Right lobe of liver (tissue), 6 donors: ENCODE data around the gene EYA2. TPM values are rescaled to one million over a fixed set of nuclear protein-coding genes. Genes with fewer than 3 reads are reported as not detected.
A peak's percentile ranks its signal among the peaks of the same experiment; 100 is the strongest.

Source experiments
- ATAC-seq, 4 donors: fragments of 200-7000 bp; cut with Tn5 transposase; one replicate each; pipeline ENCODE4 v1.9.1; 2020; ENCODE audit warnings: mild to moderate bottlenecking in 4 of 4, moderate library complexity in 4 of 4
- DNase-seq, 3 donors: peaks; one replicate each; pipeline ENCODE4 v3.0.0-alpha.2; 2020
- H3K27ac ChIP-seq, 3 donors: fragments of 200-600 bp; one replicate each; pipeline ENCODE4 v1.8.0; 2022
- H3K27me3 ChIP-seq, 2 donors: fragments of 200-600 bp; one replicate each; pipeline ENCODE4 v1.8.0; 2022
- H3K36me3 ChIP-seq, 4 donors: fragments of 200-600 bp; sonication (generic) in 1 of 4; one replicate each; pipeline versions ENCODE4 v1.5.1 to v1.8.0; 2017 to 2022; ENCODE audit warnings: control low read depth in 1 of 4
- H3K4me1 ChIP-seq, 4 donors: fragments of 200-600 bp; sonication (generic) in 1 of 4; one replicate each; pipeline versions ENCODE4 v1.5.1 to v1.8.0; 2017 to 2022; ENCODE audit warnings: control low read depth in 1 of 4
- H3K4me3 ChIP-seq, 3 donors: fragments of 200-600 bp; one replicate each; pipeline ENCODE4 v1.8.0; 2022
- H3K9me3 ChIP-seq, 4 donors: fragments of 200-600 bp; sonication (generic) in 1 of 4; one replicate each; pipeline versions ENCODE4 v1.5.1 to v1.8.0; 2017 to 2022; ENCODE audit warnings: control low read depth in 1 of 4
- CTCF ChIP-seq, 4 donors: fragments of 200-600 bp in 3 of 4; fragments of 450-650 bp in 1 of 4; IDR thresholded peaks; one replicate each; pipeline versions ENCODE4 v1.5.1 to v1.8.0; 2016 to 2022; ENCODE audit warnings: antibody characterized with exemption in 4 of 4, mild to moderate bottlenecking in 2 of 4
- POLR2A ChIP-seq: fragments of 450-650 bp; IDR thresholded peaks from one replicate; pipeline ENCODE4 v1.6.1; 2017; ENCODE audit warnings: antibody characterized with exemption, mild to moderate bottlenecking
- WGBS: methylation state at CpG from one replicate; pipeline ENCODE4 v1.1.6; 2018; ENCODE audit warnings: low coverage, low lambda C conversion rate; ENCODE audit not compliant: insufficient coverage; ENCODE audit errors: missing lambda C conversion rate; 5-methylcytosine and 5-hydroxymethylcytosine counted together
- intact Hi-C, 2 donors: fragments of 100-400 bp; cut with DNase I; formaldehyde crosslinking; loops; one replicate each; pipeline versions ENCODE4 v1.11.2 to v1.14.1; 2022
- total RNA-seq, 6 experiments: library from RNA; depleted of rRNA in 2 of 6; stranded (reverse); fragments of >200 nt in 2 of 6; fragmentation: NEBNext Ultra II Directional in 3 of 6; extraction: Animal tissue kit (Norgen Biotek cat#: 25700) in 3 of 6; gene quantifications; one replicate each; pipeline versions ENCODE4 v1.1.0 to v1.2.4, GENCODE V29; 2016 to 2023
- donor health status: DM: no; HTN: yes; CAD: no.
- donor health status: DM: no; HTN: no; CAD: no.
- donor health status: DM: no; HTN: no; CAD: no.
- donor health status: DM: no; HTN: yes; CAD: no.
- donor health status: DM: no; HTN: yes; CAD: no.

EYA2 gene
- total RNA-seq, 6 experiments from 2014 or later, result 0.12 to 3.0 (median 0.49) TPM

DNA sequence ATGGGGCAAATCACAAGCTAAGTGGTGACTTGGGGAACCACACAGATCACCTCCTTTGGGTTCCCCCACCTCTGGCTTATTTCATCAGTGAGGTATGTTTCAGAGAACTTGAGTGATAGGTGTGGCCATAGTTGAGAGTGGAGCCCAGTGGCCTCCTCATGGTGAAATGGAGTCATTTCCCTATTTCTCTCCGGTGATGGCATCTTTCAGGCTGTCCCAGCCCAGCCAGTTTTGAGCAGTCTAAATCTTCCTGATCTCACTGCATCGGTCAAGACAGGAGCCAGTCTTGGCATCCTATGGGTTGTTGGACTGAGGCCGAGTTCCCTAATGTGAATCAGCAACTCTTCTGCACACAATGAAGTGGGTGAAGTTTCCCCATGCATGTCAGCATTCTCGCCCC, 132.4 kb downstream of the EYA2 start:
- Histone ChIP-seq H3K27ac (no peak overlapping the region), H3K36me3 (no peaks in the 10 kb centered on the region), H3K27me3 (no peaks in the 10 kb centered on the region), H3K4me1 (peaks cover 0 to 21% (median 10%) of the 10 kb centered on the region in 4 donors), H3K9me3 (no peaks in the 10 kb centered on the region), H3K4me3 (no peak overlapping the region)
- intact Hi-C loops, result no loop called here
- ATAC-seq (no peak), DNase-seq (no peak)
- TF ChIP-seq POLR2A (no peak), CTCF (IDR thresholded peaks at IDR 0.05) (no peak)
- 43% methylated on average over 4 of the region's 4 CpGs for WGBS

DNA sequence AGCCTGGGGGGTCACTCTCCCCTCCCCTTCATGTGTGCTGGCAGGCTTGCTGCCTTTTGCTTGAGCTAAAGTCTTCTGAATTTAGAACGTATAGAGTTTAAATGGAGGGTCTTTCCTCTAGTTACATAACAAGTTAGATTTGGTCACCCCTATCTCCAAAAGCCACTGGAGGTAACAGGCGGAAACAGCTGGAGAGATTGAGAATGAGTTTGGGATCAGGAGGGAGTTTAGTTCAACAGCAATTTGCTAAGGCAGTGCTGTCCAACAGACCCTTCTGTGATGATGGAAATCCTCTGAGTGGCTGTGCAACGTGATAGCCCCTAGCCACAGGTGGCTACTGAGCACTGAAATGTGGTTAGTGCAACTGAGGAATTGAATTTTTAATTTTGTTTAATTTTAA, 132.8 kb downstream of the EYA2 start:
- Histone ChIP-seq H3K27me3 (no peaks in the 10 kb centered on the region), H3K4me1 (peaks cover 0 to 25% (median 11%) of the 10 kb centered on the region in 4 donors), H3K27ac (no peak overlapping the region), H3K9me3 (no peaks in the 10 kb centered on the region), H3K36me3 (no peaks in the 10 kb centered on the region), H3K4me3 (no peak overlapping the region)
- no peak for ATAC-seq
- DNase-seq, result no peak
- intact Hi-C loops, result no loop called here
- TF ChIP-seq POLR2A (no peak), CTCF (IDR thresholded peaks at IDR 0.05) (no peak)
- WGBS, result 56% methylated on average over 3 of the region's 3 CpGs

DNA sequence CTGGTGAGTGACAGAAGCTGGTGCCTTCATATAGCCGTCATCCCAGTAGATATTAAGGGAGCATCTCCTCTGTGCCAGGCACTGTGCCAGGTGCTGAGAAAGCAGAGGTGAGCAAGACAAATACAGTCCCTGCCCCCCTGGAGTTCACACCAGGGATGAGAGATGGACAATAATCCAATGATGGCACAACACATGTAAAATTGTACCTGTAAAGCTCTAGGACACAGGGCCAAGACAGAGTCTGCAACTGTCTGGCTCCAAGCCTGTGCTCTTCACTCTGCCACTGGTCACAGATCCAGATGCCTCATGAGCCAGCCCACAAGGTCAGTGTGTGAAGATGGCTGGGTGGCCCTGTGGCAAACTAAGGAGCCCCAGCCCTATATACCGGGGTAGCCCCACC, 133.8 kb downstream of the EYA2 start:
- Histone ChIP-seq H3K9me3 (no peaks in the 10 kb centered on the region), H3K4me3 (no peak overlapping the region), H3K27ac (no peak overlapping the region), H3K27me3 (no peaks in the 10 kb centered on the region), H3K36me3 (no peaks in the 10 kb centered on the region), H3K4me1 (peaks cover 0 to 35% (median 17%) of the 10 kb centered on the region in 4 donors)
- DNase-seq, result no peak
- 94% methylated on average over 2 of the region's 2 CpGs for WGBS
- intact Hi-C loops, result no loop called here
- no peak for TF ChIP-seq POLR2A
- no peak for TF ChIP-seq CTCF (IDR thresholded peaks at IDR 0.05)
- no peak for ATAC-seq

DNA sequence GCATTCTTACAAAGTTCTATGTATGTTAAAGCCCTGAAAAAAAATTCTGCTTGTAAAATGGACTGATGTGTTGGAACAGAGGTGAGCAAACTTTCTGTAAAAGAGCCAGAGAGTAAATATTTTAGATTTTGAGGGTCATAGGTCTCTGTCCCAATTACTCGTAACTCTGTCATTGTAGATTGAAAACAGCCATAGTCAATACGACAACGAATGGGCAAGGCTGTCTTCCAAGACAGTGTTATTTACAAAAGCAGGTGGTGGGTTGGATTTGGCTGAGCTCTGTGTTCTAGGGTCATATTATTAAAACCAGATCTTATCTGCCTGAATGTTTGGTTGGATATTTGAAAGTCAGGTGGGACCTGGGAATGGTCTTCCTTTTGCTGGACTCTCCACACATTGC, 135.2 kb downstream of the EYA2 start:
- WGBS, result 28% methylated on average over 3 of the region's 3 CpGs
- Histone ChIP-seq H3K4me3 (no peak overlapping the region), H3K9me3 (no peaks in the 10 kb centered on the region), H3K27me3 (no peaks in the 10 kb centered on the region), H3K27ac (peak overlapping the region in 2 of 3 donors; percentile 39 to 57), H3K36me3 (no peaks in the 10 kb centered on the region), H3K4me1 (peaks cover 0 to 36% (median 17%) of the 10 kb centered on the region in 4 donors)
- DNase-seq (peak in 1 of 3 donors; percentile 75), ATAC-seq (peak; percentile 68 to 76 (median 72))
- intact Hi-C loops, result no loop called here
- TF ChIP-seq POLR2A (no peak), CTCF (IDR thresholded peaks at IDR 0.05) (no peak)

DNA sequence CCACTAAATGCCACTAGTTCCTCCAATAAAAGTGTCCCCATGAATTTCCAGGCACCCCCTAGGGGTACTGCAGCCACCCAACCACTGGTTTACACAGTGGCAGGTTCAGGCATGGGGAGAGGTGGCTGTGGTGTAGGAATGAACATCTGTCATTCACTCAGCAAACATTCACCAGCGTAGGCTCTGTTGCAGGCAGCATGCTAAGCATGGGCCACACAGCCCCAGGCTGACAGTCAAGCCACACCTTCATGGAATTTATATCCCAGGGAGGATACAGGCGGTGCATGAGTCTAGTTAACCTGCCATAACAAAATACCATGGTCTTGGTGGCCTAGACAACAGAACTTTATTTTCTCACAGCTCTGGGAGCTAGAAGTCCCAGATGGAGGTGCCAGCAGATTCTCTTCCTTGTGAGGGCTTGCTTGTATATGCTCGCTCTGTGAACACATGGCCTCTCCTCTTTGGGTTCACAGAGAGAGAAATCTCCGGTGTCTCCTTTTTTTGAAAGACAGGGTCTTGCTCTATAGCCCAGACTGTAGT, 135.7 kb downstream of the EYA2 start:
- H3K27me3 ChIP-seq, result no peaks in the 10 kb centered on the region
- DNase-seq (no peak), ATAC-seq (peak in 1 of 4 donors; percentile 23)
- WGBS, result 93% methylated on average over 2 of the region's 4 CpGs
- H3K36me3 ChIP-seq, result no peaks in the 10 kb centered on the region
- no peak for TF ChIP-seq POLR2A
- TF ChIP-seq CTCF (IDR thresholded peaks at IDR 0.05), result no peak
- H3K27ac ChIP-seq, result peak overlapping the region in 2 of 3 donors; percentile 39 to 57
- intact Hi-C loops, result no loop called here
- H3K4me3 ChIP-seq, result no peak overlapping the region
- peaks cover 0 to 36% (median 17%) of the 10 kb centered on the region in 4 donors for H3K4me1 ChIP-seq
- no peaks in the 10 kb centered on the region for H3K9me3 ChIP-seq
